Measurements from ENCODE around the gene TRIM32.

Gene TRIM32

GRCh38 chr9:116716438-116716837 is 29.3 kb downstream of the TRIM32 start:
- H3K9ac ChIP-seq (ENCODE audit: low read length): no peak overlapping the region
- peaks cover 12% of the 10 kb centered on the region for H3K4me1 ChIP-seq (ENCODE audit: control insufficient read depth, low read depth, low read length)
- H3K36me3 ChIP-seq (ENCODE audit: control insufficient read depth, low read depth, low read length): no peaks in the 10 kb centered on the region
- no peak overlapping the region for H3K4me3 ChIP-seq (ENCODE audit: low read length)
- H3K27ac ChIP-seq (ENCODE audit: low read length): no peak overlapping the region
- H3K9me3 ChIP-seq (ENCODE audit: control insufficient read depth, low read depth, low read length): no peaks in the 10 kb centered on the region
- H3K27me3 ChIP-seq (ENCODE audit: control insufficient read depth, insufficient read depth, low read length): no peaks in the 10 kb centered on the region

GRCh38 chr9:116717150-116717549 is 30.0 kb downstream of the TRIM32 start:
- no peaks in the 10 kb centered on the region for H3K36me3 ChIP-seq (ENCODE audit: control insufficient read depth, low read depth, low read length)
- no peaks in the 10 kb centered on the region for H3K9me3 ChIP-seq (ENCODE audit: control insufficient read depth, low read depth, low read length)
- peaks cover 12% of the 10 kb centered on the region for H3K4me1 ChIP-seq (ENCODE audit: control insufficient read depth, low read depth, low read length)
- no peaks in the 10 kb centered on the region for H3K27me3 ChIP-seq (ENCODE audit: control insufficient read depth, insufficient read depth, low read length)
- H3K27ac ChIP-seq (ENCODE audit: low read length): no peak overlapping the region
- no peak overlapping the region for H3K9ac ChIP-seq (ENCODE audit: low read length)
- H3K4me3 ChIP-seq (ENCODE audit: low read length): no peak overlapping the region

GRCh38 chr9:116718111-116718510 is 31.0 kb downstream of the TRIM32 start:
- Histone ChIP-seq H3K27me3 (ENCODE audit: control insufficient read depth, insufficient read depth, low read length) (no peaks in the 10 kb centered on the region), H3K36me3 (ENCODE audit: control insufficient read depth, low read depth, low read length) (no peaks in the 10 kb centered on the region), H3K4me3 (ENCODE audit: low read length) (no peak overlapping the region), H3K4me1 (ENCODE audit: control insufficient read depth, low read depth, low read length) (peaks cover 12% of the 10 kb centered on the region), H3K27ac (ENCODE audit: low read length) (no peak overlapping the region), H3K9ac (ENCODE audit: low read length) (no peak overlapping the region), H3K9me3 (ENCODE audit: control insufficient read depth, low read depth, low read length) (no peaks in the 10 kb centered on the region)

GRCh38 chr9:116720111-116720510 is 33.0 kb downstream of the TRIM32 start:
- Histone ChIP-seq H3K27ac (ENCODE audit: low read length) (no peak overlapping the region), H3K27me3 (ENCODE audit: control insufficient read depth, insufficient read depth, low read length) (no peaks in the 10 kb centered on the region), H3K9ac (ENCODE audit: low read length) (no peak overlapping the region), H3K4me1 (ENCODE audit: control insufficient read depth, low read depth, low read length) (peaks cover 6% of the 10 kb centered on the region), H3K36me3 (ENCODE audit: control insufficient read depth, low read depth, low read length) (no peaks in the 10 kb centered on the region), H3K9me3 (ENCODE audit: control insufficient read depth, low read depth, low read length) (no peaks in the 10 kb centered on the region), H3K4me3 (ENCODE audit: low read length) (no peak overlapping the region)

- Histone ChIP-seq H3K27ac (ENCODE audit: low read length) (no peak overlapping the region), H3K9ac (ENCODE audit: low read length) (no peak overlapping the region), H3K36me3 (ENCODE audit: control insufficient read depth, low read depth, low read length) (no peaks in the 10 kb centered on the region), H3K4me3 (ENCODE audit: low read length) (no peak overlapping the region), H3K27me3 (ENCODE audit: control insufficient read depth, insufficient read depth, low read length) (no peaks in the 10 kb centered on the region), H3K9me3 (ENCODE audit: control insufficient read depth, low read depth, low read length) (no peaks in the 10 kb centered on the region), H3K4me1 (ENCODE audit: control insufficient read depth, low read depth, low read length) (no peaks in the 10 kb centered on the region)
These were observed 34.3 kb downstream of the TRIM32 start for GRCh38 chr9:116721411-116721810.

GRCh38 chr9:116721944-116722343 is 34.8 kb downstream of the TRIM32 start:
- Histone ChIP-seq H3K36me3 (ENCODE audit: control insufficient read depth, low read depth, low read length) (no peaks in the 10 kb centered on the region), H3K9ac (ENCODE audit: low read length) (no peak overlapping the region)

GRCh38 chr9:116724123-116724522 is 37.0 kb downstream of the TRIM32 start:
- H3K36me3 ChIP-seq (ENCODE audit: control insufficient read depth, low read depth, low read length): no peaks in the 10 kb centered on the region
- no peak overlapping the region for H3K27ac ChIP-seq (ENCODE audit: low read length)
- H3K9me3 ChIP-seq (ENCODE audit: control insufficient read depth, low read depth, low read length): no peaks in the 10 kb centered on the region
- H3K4me3 ChIP-seq (ENCODE audit: low read length): no peak overlapping the region
- no peak overlapping the region for H3K9ac ChIP-seq (ENCODE audit: low read length)
- H3K27me3 ChIP-seq (ENCODE audit: control insufficient read depth, insufficient read depth, low read length): no peaks in the 10 kb centered on the region
- H3K4me1 ChIP-seq (ENCODE audit: control insufficient read depth, low read depth, low read length): no peaks in the 10 kb centered on the region

More at GRCh38 chr9:116721944-116722343, 34.8 kb downstream of the TRIM32 start:
- H3K9me3 ChIP-seq (ENCODE audit: control insufficient read depth, low read depth, low read length): no peaks in the 10 kb centered on the region
- H3K4me1 ChIP-seq (ENCODE audit: control insufficient read depth, low read depth, low read length): no peaks in the 10 kb centered on the region
- no peaks in the 10 kb centered on the region for H3K27me3 ChIP-seq (ENCODE audit: control insufficient read depth, insufficient read depth, low read length)
- H3K4me3 ChIP-seq (ENCODE audit: low read length): no peak overlapping the region
- H3K27ac ChIP-seq (ENCODE audit: low read length): no peak overlapping the region

- Histone ChIP-seq H3K9ac (ENCODE audit: low read length) (no peak overlapping the region), H3K4me3 (ENCODE audit: low read length) (no peak overlapping the region), H3K27ac (ENCODE audit: low read length) (no peak overlapping the region), H3K36me3 (ENCODE audit: control insufficient read depth, low read depth, low read length) (no peaks in the 10 kb centered on the region), H3K9me3 (ENCODE audit: control insufficient read depth, low read depth, low read length) (no peaks in the 10 kb centered on the region), H3K27me3 (ENCODE audit: control insufficient read depth, insufficient read depth, low read length) (no peaks in the 10 kb centered on the region), H3K4me1 (ENCODE audit: control insufficient read depth, low read depth, low read length) (no peaks in the 10 kb centered on the region)
These were observed 39.5 kb downstream of the TRIM32 start for GRCh38 chr9:116726602-116727001.

GRCh38 chr9:116733010-116733641 is 46.0 kb downstream of the TRIM32 start:
- no peak overlapping the region for H3K27ac ChIP-seq (ENCODE audit: low read length)
- H3K4me3 ChIP-seq (ENCODE audit: low read length): no peak overlapping the region
- H3K27me3 ChIP-seq (ENCODE audit: control insufficient read depth, insufficient read depth, low read length): no peaks in the 10 kb centered on the region
- no peaks in the 10 kb centered on the region for H3K9me3 ChIP-seq (ENCODE audit: control insufficient read depth, low read depth, low read length)
- no peaks in the 10 kb centered on the region for H3K4me1 ChIP-seq (ENCODE audit: control insufficient read depth, low read depth, low read length)
- no peak overlapping the region for H3K9ac ChIP-seq (ENCODE audit: low read length)
- H3K36me3 ChIP-seq (ENCODE audit: control insufficient read depth, low read depth, low read length): no peaks in the 10 kb centered on the region

- Histone ChIP-seq H3K9ac (ENCODE audit: low read length) (no peak overlapping the region), H3K4me3 (ENCODE audit: low read length) (no peak overlapping the region), H3K27me3 (ENCODE audit: control insufficient read depth, insufficient read depth, low read length) (no peaks in the 10 kb centered on the region), H3K4me1 (ENCODE audit: control insufficient read depth, low read depth, low read length) (peaks cover 8% of the 10 kb centered on the region), H3K36me3 (ENCODE audit: control insufficient read depth, low read depth, low read length) (no peaks in the 10 kb centered on the region), H3K9me3 (ENCODE audit: control insufficient read depth, low read depth, low read length) (no peaks in the 10 kb centered on the region), H3K27ac (ENCODE audit: low read length) (no peak overlapping the region)
These were observed 49.5 kb downstream of the TRIM32 start for GRCh38 chr9:116736399-116737151.

- no peak overlapping the region for H3K9ac ChIP-seq (ENCODE audit: low read length)
- no peaks in the 10 kb centered on the region for H3K9me3 ChIP-seq (ENCODE audit: control insufficient read depth, low read depth, low read length)
- H3K27me3 ChIP-seq (ENCODE audit: control insufficient read depth, insufficient read depth, low read length): no peaks in the 10 kb centered on the region
- H3K4me1 ChIP-seq (ENCODE audit: control insufficient read depth, low read depth, low read length): peaks cover 9% of the 10 kb centered on the region
- no peak overlapping the region for H3K27ac ChIP-seq (ENCODE audit: low read length)
- no peak overlapping the region for H3K4me3 ChIP-seq (ENCODE audit: low read length)
- no peaks in the 10 kb centered on the region for H3K36me3 ChIP-seq (ENCODE audit: control insufficient read depth, low read depth, low read length)
These were observed 50.0 kb downstream of the TRIM32 start for GRCh38 chr9:116737152-116737546.

Measured in iPS-18a (cell line).